WTC11 (cell line): Measurements from ENCODE around the gene PHOSPHO2.

ENCODE experiments used
- ATF1 ChIP-seq: sonication (generic); formaldehyde crosslinking; IDR thresholded peaks from 2 replicates; pipeline ENCODE4 v1.8.1; 2023; ENCODE audit warnings: mild to moderate bottlenecking, moderate library complexity, missing genetic modification reagents
- FOXP1 ChIP-seq: sonication (generic); formaldehyde crosslinking; IDR thresholded peaks from 2 replicates; pipeline ENCODE4 v1.8.0; 2022; ENCODE audit warnings: missing genetic modification reagents, mild to moderate bottlenecking, moderate library complexity, borderline replicate concordance
- IRF2 ChIP-seq: sonication (generic); formaldehyde crosslinking; IDR thresholded peaks from 2 replicates; pipeline ENCODE4 v1.8.0; 2022; ENCODE audit warnings: low read depth, missing genetic modification reagents, borderline replicate concordance
- NR2C2 ChIP-seq: sonication (generic); formaldehyde crosslinking; IDR thresholded peaks from 2 replicates; pipeline ENCODE4 v1.8.0; 2022; ENCODE audit warnings: mild to moderate bottlenecking, missing genetic modification reagents
- TP53 ChIP-seq: sonication (generic); formaldehyde crosslinking; IDR thresholded peaks from 2 replicates; pipeline ENCODE4 v1.8.1; 2023; ENCODE audit warnings: mild to moderate bottlenecking, missing genetic modification reagents
- ZNF121 ChIP-seq: sonication (generic); formaldehyde crosslinking; IDR thresholded peaks from 2 replicates; pipeline ENCODE4 v1.8.0; 2023; ENCODE audit warnings: missing genetic modification reagents
- TF ChIP-seq, protein P1 (sequence below): sonication (generic); formaldehyde crosslinking; IDR thresholded peaks from 2 replicates; pipeline ENCODE4 v1.8.1; 2023; ENCODE audit warnings: mild to moderate bottlenecking, missing genetic modification reagents, moderate library complexity
- TF ChIP-seq, protein P2 (sequence below): sonication (generic); formaldehyde crosslinking; IDR thresholded peaks from 2 replicates; pipeline ENCODE4 v1.8.1; 2022; ENCODE audit warnings: low read depth, mild to moderate bottlenecking, moderate library complexity, missing genetic modification reagents, borderline replicate concordance
- TF ChIP-seq, protein P3 (sequence below): fragments of 200-600 bp; IDR thresholded peaks from 2 replicates; pipeline ENCODE4 v1.8.0; 2022; ENCODE audit warnings: antibody characterized with exemption
- TF ChIP-seq, protein P4 (sequence below): fragments of 250-450 bp; sonication (Bioruptor Pico); conservative IDR thresholded peaks from 2 replicates; pipeline ENCODE4 v1.9.0; 2021; ENCODE audit warnings: mild to moderate bottlenecking
- TF ChIP-seq, protein P5 (sequence below): sonication (generic); formaldehyde crosslinking; IDR thresholded peaks from 2 replicates; pipeline ENCODE4 v1.8.1; 2022; ENCODE audit warnings: mild to moderate bottlenecking, missing genetic modification reagents, moderate library complexity, borderline replicate concordance
- TF ChIP-seq, protein P6 (sequence below): sonication (generic); formaldehyde crosslinking; IDR thresholded peaks from 2 replicates; pipeline ENCODE4 v1.8.1; 2022; ENCODE audit warnings: missing genetic modification reagents, borderline replicate concordance

DNA sequence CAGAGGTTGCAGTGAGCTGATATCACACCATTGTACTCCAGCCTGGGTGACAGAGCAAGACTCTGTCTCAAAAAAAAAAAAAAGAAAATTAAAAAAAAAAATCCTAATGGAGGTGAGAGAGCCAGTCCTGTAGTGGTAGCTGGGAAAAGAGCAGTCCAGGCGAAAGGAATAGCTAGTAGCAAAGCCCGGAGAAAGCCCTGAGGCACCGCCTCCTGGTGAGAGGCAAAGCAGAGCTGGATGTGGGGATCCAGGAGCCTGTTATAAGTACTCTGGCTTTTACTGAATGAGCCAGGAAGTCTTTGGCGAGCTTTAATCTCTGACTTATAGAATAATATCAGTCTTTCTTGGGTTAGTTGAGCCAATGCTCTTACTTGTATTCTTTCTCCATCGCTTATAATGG is 32.8 kb downstream of the PHOSPHO2 start:
- TF ChIP-seq, protein P1, sequence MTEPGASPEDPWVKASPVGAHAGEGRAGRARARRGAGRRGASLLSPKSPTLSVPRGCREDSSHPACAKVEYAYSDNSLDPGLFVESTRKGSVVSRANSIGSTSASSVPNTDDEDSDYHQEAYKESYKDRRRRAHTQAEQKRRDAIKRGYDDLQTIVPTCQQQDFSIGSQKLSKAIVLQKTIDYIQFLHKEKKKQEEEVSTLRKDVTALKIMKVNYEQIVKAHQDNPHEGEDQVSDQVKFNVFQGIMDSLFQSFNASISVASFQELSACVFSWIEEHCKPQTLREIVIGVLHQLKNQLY (CRISPR knock-in tag): no peak
- TF ChIP-seq, protein P2, sequence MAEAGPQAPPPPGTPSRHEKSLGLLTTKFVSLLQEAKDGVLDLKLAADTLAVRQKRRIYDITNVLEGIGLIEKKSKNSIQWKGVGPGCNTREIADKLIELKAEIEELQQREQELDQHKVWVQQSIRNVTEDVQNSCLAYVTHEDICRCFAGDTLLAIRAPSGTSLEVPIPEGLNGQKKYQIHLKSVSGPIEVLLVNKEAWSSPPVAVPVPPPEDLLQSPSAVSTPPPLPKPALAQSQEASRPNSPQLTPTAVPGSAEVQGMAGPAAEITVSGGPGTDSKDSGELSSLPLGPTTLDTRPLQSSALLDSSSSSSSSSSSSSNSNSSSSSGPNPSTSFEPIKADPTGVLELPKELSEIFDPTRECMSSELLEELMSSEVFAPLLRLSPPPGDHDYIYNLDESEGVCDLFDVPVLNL: no peak
- TF ChIP-seq NR2C2 (CRISPR knock-in tag): no peak
- TF ChIP-seq, protein P3, sequence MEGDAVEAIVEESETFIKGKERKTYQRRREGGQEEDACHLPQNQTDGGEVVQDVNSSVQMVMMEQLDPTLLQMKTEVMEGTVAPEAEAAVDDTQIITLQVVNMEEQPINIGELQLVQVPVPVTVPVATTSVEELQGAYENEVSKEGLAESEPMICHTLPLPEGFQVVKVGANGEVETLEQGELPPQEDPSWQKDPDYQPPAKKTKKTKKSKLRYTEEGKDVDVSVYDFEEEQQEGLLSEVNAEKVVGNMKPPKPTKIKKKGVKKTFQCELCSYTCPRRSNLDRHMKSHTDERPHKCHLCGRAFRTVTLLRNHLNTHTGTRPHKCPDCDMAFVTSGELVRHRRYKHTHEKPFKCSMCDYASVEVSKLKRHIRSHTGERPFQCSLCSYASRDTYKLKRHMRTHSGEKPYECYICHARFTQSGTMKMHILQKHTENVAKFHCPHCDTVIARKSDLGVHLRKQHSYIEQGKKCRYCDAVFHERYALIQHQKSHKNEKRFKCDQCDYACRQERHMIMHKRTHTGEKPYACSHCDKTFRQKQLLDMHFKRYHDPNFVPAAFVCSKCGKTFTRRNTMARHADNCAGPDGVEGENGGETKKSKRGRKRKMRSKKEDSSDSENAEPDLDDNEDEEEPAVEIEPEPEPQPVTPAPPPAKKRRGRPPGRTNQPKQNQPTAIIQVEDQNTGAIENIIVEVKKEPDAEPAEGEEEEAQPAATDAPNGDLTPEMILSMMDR: no peak
- TF ChIP-seq FOXP1 (CRISPR knock-in tag): no peak
- TF ChIP-seq IRF2 (CRISPR knock-in tag): no peak
- TF ChIP-seq ATF1 (CRISPR knock-in tag): no peak
- TF ChIP-seq, protein P4, sequence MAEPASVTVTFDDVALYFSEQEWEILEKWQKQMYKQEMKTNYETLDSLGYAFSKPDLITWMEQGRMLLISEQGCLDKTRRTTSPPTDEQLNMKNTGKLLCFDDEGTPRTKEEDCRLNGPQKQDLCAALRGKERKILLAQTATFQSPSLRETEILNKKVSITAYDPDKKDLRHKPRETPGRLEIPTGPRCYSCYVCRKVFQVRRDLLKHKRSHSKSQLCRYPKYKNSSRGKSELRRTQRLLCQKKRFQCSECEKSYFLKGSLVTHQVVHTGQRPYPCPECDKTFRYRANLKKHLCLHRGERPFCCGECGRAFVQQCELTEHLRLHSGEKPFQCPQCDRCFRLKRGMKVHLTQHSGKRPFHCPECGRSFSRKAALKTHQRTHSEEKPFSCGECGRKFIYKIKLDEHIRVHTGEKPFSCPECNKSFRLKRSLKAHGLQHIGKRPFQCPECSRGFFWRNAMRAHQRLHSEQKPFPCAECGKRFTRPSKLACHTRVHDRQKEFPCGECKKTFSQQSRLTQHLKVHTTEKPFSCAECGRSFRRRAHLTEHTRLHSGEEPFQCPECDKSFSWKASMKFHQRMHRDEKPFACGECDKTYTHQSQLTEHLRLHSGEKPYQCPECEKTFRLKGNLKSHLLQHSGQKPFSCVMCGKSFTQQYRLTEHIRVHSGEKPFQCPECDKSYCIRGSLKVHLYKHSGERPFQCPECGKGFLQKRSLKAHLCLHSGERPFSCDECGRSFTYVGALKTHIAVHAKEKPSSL (CRISPR knock-in tag): no peak
- no peak for TF ChIP-seq TP53
- TF ChIP-seq, protein P5, sequence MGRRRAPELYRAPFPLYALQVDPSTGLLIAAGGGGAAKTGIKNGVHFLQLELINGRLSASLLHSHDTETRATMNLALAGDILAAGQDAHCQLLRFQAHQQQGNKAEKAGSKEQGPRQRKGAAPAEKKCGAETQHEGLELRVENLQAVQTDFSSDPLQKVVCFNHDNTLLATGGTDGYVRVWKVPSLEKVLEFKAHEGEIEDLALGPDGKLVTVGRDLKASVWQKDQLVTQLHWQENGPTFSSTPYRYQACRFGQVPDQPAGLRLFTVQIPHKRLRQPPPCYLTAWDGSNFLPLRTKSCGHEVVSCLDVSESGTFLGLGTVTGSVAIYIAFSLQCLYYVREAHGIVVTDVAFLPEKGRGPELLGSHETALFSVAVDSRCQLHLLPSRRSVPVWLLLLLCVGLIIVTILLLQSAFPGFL (CRISPR knock-in tag): no peak
- no peak for TF ChIP-seq ZNF121
- TF ChIP-seq, protein P6, sequence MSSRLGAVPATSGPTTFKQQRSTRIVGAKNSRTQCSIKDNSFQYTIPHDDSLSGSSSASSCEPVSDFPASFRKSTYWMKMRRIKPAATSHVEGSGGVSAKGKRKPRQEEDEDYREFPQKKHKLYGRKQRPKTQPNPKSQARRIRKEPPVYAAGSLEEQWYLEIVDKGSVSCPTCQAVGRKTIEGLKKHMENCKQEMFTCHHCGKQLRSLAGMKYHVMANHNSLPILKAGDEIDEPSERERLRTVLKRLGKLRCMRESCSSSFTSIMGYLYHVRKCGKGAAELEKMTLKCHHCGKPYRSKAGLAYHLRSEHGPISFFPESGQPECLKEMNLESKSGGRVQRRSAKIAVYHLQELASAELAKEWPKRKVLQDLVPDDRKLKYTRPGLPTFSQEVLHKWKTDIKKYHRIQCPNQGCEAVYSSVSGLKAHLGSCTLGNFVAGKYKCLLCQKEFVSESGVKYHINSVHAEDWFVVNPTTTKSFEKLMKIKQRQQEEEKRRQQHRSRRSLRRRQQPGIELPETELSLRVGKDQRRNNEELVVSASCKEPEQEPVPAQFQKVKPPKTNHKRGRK (CRISPR knock-in tag): no peak
